Measurements from ENCODE around the gene MDP1. TPM values are rescaled to one million over a fixed set of nuclear protein-coding genes. Genes with fewer than 3 reads are reported as not detected.
A peak's percentile ranks its signal among the peaks of the same experiment; 100 is the strongest.

Gene MDP1
- total RNA-seq, 1 donor from 2014 or later: 25.5 TPM

GRCh38 chr14:24212924-24213865, 2.7 kb downstream of the MDP1 start, which contains the start of gene CHMP4A:
CHMP4A (minus strand) TSS chr14:24213488; CDS start chr14:24213439, 49 bp downstream.
- DNase-seq: peak; percentile 98
- no peaks in the 10 kb centered on the region for H3K36me3 Mint-ChIP-seq (ENCODE audit: unreplicated experiment)

DNA sequence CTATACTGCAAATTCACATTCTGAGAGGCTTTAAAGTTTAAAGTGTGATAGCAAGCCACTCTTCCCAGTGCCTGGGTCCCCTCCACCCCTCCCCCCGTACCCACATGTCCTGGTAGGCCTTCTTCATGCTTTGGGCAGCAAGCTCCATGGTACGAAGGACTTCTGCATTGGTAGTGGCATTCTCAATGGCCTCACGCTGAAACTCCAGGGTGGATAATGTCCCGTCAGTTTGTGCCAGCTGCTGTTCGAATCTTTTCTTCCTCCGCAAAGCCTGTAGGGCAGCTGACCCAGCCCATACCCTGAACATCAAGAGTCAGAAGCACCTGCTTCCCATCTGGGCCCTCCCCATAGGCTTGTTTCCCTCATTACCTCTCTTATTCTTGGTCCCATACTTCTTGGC, 4.6 kb downstream of the MDP1 start:
- no peak for DNase-seq
- H3K4me1 Mint-ChIP-seq (ENCODE audit: low read depth, unreplicated experiment): peaks cover 9% of the 10 kb centered on the region
- peaks cover 12% of the 10 kb centered on the region for H3K9me3 Mint-ChIP-seq (ENCODE audit: unreplicated experiment)
- peaks cover 21% of the 10 kb centered on the region for H3K27me3 Mint-ChIP-seq (ENCODE audit: unreplicated experiment)
- H3K27ac Mint-ChIP-seq (ENCODE audit: unreplicated experiment): no peak overlapping the region
- no peak for TF ChIP-seq CTCF (IDR thresholded peaks at IDR 0.05; ENCODE audit: partially characterized antibody, unreplicated experiment)
- H3K36me3 Mint-ChIP-seq (ENCODE audit: unreplicated experiment): peaks cover 10% of the 10 kb centered on the region
- no peak overlapping the region for H3K4me3 Mint-ChIP-seq (ENCODE audit: unreplicated experiment)

More at GRCh38 chr14:24212924-24213865, 2.7 kb downstream of the MDP1 start, which contains the start of gene CHMP4A:
- Mint-ChIP-seq H3K4me1 (ENCODE audit: low read depth, unreplicated experiment) (peaks cover 10% of the 10 kb centered on the region), H3K27ac (ENCODE audit: unreplicated experiment) (peak within 1 kb of the TSS; percentile 95), H3K4me3 (ENCODE audit: unreplicated experiment) (peak within 1 kb of the TSS; percentile 91), H3K27me3 (ENCODE audit: unreplicated experiment) (peaks cover 19% of the 10 kb centered on the region), H3K9me3 (ENCODE audit: unreplicated experiment) (peaks cover 12% of the 10 kb centered on the region)
- TF ChIP-seq CTCF (IDR thresholded peaks at IDR 0.05; ENCODE audit: partially characterized antibody, unreplicated experiment): no peak

GRCh38 chr14:24207625-24208024, 8.2 kb downstream of the MDP1 start:
- peaks cover 14% of the 10 kb centered on the region for H3K36me3 Mint-ChIP-seq (ENCODE audit: unreplicated experiment)
- H3K4me1 Mint-ChIP-seq (ENCODE audit: low read depth, unreplicated experiment): peaks cover 9% of the 10 kb centered on the region
- H3K9me3 Mint-ChIP-seq (ENCODE audit: unreplicated experiment): peaks cover 8% of the 10 kb centered on the region
- no peak overlapping the region for H3K27ac Mint-ChIP-seq (ENCODE audit: unreplicated experiment)
- TF ChIP-seq CTCF (IDR thresholded peaks at IDR 0.05; ENCODE audit: partially characterized antibody, unreplicated experiment): no peak
- H3K4me3 Mint-ChIP-seq (ENCODE audit: unreplicated experiment): no peak overlapping the region
- DNase-seq: no peak
- H3K27me3 Mint-ChIP-seq (ENCODE audit: unreplicated experiment): peaks cover 14% of the 10 kb centered on the region

- Mint-ChIP-seq H3K4me3 (ENCODE audit: unreplicated experiment) (peak overlapping the region; percentile 8), H3K36me3 (ENCODE audit: unreplicated experiment) (peaks cover 15% of the 10 kb centered on the region), H3K27me3 (ENCODE audit: unreplicated experiment) (peaks cover 14% of the 10 kb centered on the region), H3K4me1 (ENCODE audit: low read depth, unreplicated experiment) (peaks cover 9% of the 10 kb centered on the region), H3K9me3 (ENCODE audit: unreplicated experiment) (peaks cover 8% of the 10 kb centered on the region), H3K27ac (ENCODE audit: unreplicated experiment) (no peak overlapping the region)
- no peak for TF ChIP-seq CTCF (IDR thresholded peaks at IDR 0.05; ENCODE audit: partially characterized antibody, unreplicated experiment)
- DNase-seq: no peak
Observed at GRCh38 chr14:24207104-24207551, 8.7 kb downstream of the MDP1 start.
